Liver (tissue), 9 donors: ENCODE results near the gene OLIG2. TPM values are rescaled to one million over a fixed set of nuclear protein-coding genes. Genes with fewer than 3 reads are reported as not detected.

ENCODE experiments used
- DNase-seq: peaks from one replicate; pipeline ENCODE4 v3.0.0-alpha.2; 2017; ENCODE audit warnings: low spot score
- H3K27ac ChIP-seq, 2 donors: one replicate each; pipeline ENCODE4 v1.7.0; 2013; ENCODE audit warnings: inconsistent platforms in 2 of 2, low read length in 2 of 2, control low read depth in 1 of 2, low read depth in 1 of 2, mild to moderate bottlenecking in 1 of 2
- H3K27me3 ChIP-seq, 4 donors: one replicate each; pipeline versions ENCODE4 v1.6.1 to v1.7.0; 2013; ENCODE audit warnings: low read length in 3 of 4, inconsistent platforms in 1 of 4, mild to moderate bottlenecking in 1 of 4, moderate library complexity in 1 of 4; ENCODE audit not compliant: control insufficient read depth in 4 of 4, insufficient read depth in 4 of 4
- H3K36me3 ChIP-seq, 4 donors: one replicate each; pipeline versions ENCODE4 v1.6.1 to v1.7.0; 2013; ENCODE audit warnings: low read length in 3 of 4, mild to moderate bottlenecking in 3 of 4, low read depth in 1 of 4, moderate library complexity in 1 of 4; ENCODE audit not compliant: control insufficient read depth in 4 of 4, insufficient read depth in 3 of 4
- H3K4me1 ChIP-seq, 4 donors: one replicate each; pipeline versions ENCODE4 v1.6.1 to v1.7.0; 2013; ENCODE audit warnings: low read length in 3 of 4, mild to moderate bottlenecking in 3 of 4, moderate library complexity in 1 of 4; ENCODE audit not compliant: control insufficient read depth in 4 of 4, insufficient read depth in 4 of 4
- H3K4me3 ChIP-seq, 3 donors: one replicate each; pipeline versions ENCODE4 v1.6.1 to v1.7.0; 2013; ENCODE audit warnings: low read length in 3 of 3, control low read depth in 1 of 3, low read depth in 1 of 3, mild to moderate bottlenecking in 1 of 3
- H3K9ac ChIP-seq, 2 donors: one replicate each; pipeline ENCODE4 v1.7.0; 2013; ENCODE audit warnings: low read length in 2 of 2, mild to moderate bottlenecking in 2 of 2, moderate library complexity in 2 of 2, control low read depth in 1 of 2, low read depth in 1 of 2
- H3K9me3 ChIP-seq, 4 donors: one replicate each; pipeline versions ENCODE4 v1.6.1 to v1.7.0; 2013; ENCODE audit warnings: low read length in 3 of 4; ENCODE audit not compliant: control insufficient read depth in 4 of 4
- EGR1 ChIP-seq, 2 donors: IDR thresholded peaks; 2 replicates each; pipeline ENCODE4 v1.6.1; 2016 to 2018; ENCODE audit warnings: antibody characterized with exemption in 2 of 2, low read depth in 2 of 2
- FOXA1 ChIP-seq: IDR thresholded peaks from 2 replicates; pipeline ENCODE4 v1.6.1; 2016; ENCODE audit warnings: antibody characterized with exemption
- FOXA2 ChIP-seq: IDR thresholded peaks from 2 replicates; pipeline ENCODE4 v1.6.1; 2016; ENCODE audit warnings: antibody characterized with exemption
- GABPA ChIP-seq, 2 donors: IDR thresholded peaks in 1 of 2; conservative IDR thresholded peaks in 1 of 2; 2 replicates each; pipeline ENCODE4 v1.6.1; 2016; ENCODE audit warnings: antibody characterized with exemption in 2 of 2, mild to moderate bottlenecking in 1 of 2, moderate library complexity in 1 of 2
- HNF4A ChIP-seq, 2 donors: conservative IDR thresholded peaks; 2 replicates each; pipeline ENCODE4 v1.6.1; 2016; ENCODE audit warnings: antibody characterized with exemption in 2 of 2, mild to moderate bottlenecking in 2 of 2
- HNF4G ChIP-seq: IDR thresholded peaks from 2 replicates; pipeline ENCODE4 v1.6.1; 2016; ENCODE audit warnings: antibody characterized with exemption
- NR2F2 ChIP-seq: IDR thresholded peaks from 2 replicates; pipeline ENCODE4 v1.6.1; 2016; ENCODE audit warnings: antibody characterized with exemption
- RAD21 ChIP-seq, 2 donors: IDR thresholded peaks; 2 replicates each; pipeline ENCODE4 v1.6.1; 2016; ENCODE audit warnings: antibody characterized with exemption in 2 of 2, mild to moderate bottlenecking in 2 of 2
- RXRA ChIP-seq, 2 donors: IDR thresholded peaks; 2 replicates each; pipeline ENCODE4 v1.6.1; 2017 to 2018; ENCODE audit warnings: antibody characterized with exemption in 2 of 2, mild to moderate bottlenecking in 1 of 2
- TAF1 ChIP-seq: conservative IDR thresholded peaks from 2 replicates; pipeline ENCODE4 v1.6.1; 2016; ENCODE audit warnings: antibody characterized with exemption, mild to moderate bottlenecking
- WGBS: extraction: QIAGEN DNeasy Blood & Tissue Kit; methylation state at CpG from one replicate; pipeline ENCODE4 v1.1.7; 2013; 5-methylcytosine and 5-hydroxymethylcytosine counted together
- polyA plus RNA-seq, 2 donors: library from polyadenylated mRNA; stranded (reverse) in 1 of 2; unstranded in 1 of 2; fragments of 200-250 nt in 1 of 2; fragments of >200 nt in 1 of 2; fragmentation: Nextera tagmentation in 1 of 2; extraction: Ambion mirVana in 1 of 2; gene quantifications; one replicate each; pipeline versions ENCODE4 v1.2.1 to v1.2.3, GENCODE V29; 2013 to 2015
- total RNA-seq, 2 donors: library from RNA; depleted of rRNA; stranded (reverse); fragments of >200 nt; gene quantifications; one replicate each; pipeline ENCODE4 v1.2.3, GENCODE V29; 2014
- TF ChIP-seq, protein P1 (sequence below): IDR thresholded peaks from 2 replicates; pipeline ENCODE4 v1.6.1; 2016; ENCODE audit warnings: antibody characterized with exemption
- donor health status: healthy.
- donor health status: healthy.
- donor health status: healthy.
- donor health status: healthy.
- donor health status: healthy.

Gene OLIG2
- total and polyA plus RNA-seq, 4 donors, result not detected

DNA sequence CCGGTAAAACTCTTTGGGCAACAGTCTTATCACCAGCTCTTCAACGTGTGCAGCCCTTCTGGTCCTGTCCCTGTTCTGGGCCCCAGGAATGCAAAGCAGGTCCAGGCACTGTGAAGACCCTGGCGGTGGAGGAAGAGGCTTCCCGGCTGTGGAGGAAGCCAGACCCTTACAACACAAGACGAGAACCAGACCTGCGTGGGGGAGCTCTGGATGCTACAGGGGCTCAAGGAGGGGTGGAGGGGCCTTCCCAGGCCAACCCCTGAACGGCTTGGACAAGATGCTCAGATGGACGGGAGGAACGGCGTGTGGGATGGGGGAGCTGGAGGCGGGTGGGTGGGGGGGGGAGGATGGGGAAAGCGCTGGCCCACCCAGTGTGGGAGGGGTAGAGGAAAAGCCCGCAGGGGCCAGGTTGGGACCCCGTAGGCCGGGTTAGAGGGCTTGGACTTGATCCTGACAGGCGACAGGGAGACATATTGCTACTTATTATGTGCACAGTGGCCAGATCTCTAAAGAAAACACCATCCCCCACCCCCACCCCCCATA lies 5.1 kb upstream of the OLIG2 start:
- Histone ChIP-seq H3K36me3 (no peaks in the 10 kb centered on the region), H3K9ac (no peak overlapping the region), H3K4me1 (peaks cover 6 to 25% (median 16%) of the 10 kb centered on the region in 4 donors), H3K27ac (no peak overlapping the region), H3K4me3 (no peak overlapping the region), H3K27me3 (peaks cover 10 to 24% (median 16%) of the 10 kb centered on the region in 4 donors), H3K9me3 (peaks cover 0 to 2% (median 0%) of the 10 kb centered on the region in 4 donors)
- DNase-seq, result no peak
- TF ChIP-seq FOXA2, result no peak
- TF ChIP-seq, protein P1, sequence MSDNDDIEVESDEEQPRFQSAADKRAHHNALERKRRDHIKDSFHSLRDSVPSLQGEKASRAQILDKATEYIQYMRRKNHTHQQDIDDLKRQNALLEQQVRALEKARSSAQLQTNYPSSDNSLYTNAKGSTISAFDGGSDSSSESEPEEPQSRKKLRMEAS, result no peak
- WGBS, result 6% methylated on average over 16 of the region's 16 CpGs

DNA sequence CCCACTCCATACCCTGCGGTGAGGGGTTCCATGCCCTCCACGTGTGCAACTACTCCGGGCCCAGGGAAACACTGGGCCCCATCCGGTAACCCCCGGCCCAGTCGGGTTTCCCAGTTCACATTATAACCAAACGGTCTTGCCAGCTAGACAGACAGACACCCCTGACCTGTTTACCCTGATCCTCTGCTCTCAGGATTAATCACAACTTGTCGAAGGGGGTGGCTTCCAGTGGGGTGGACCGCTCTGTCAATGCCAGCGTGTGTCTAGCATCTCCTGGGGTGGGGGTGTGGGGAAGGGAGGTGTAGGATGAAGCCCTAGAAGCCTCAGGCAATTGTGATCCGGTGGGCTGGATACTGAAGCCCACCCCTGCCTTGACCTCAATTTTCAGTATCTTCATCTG lies 4.6 kb upstream of the OLIG2 start:
- H3K4me1 ChIP-seq, result peaks cover 6 to 25% (median 16%) of the 10 kb centered on the region in 4 donors
- TF ChIP-seq HNF4A (conservative IDR thresholded peaks at IDR 0.05), result no peak
- TF ChIP-seq FOXA2, result no peak
- TF ChIP-seq GABPA (IDR thresholded peaks at IDR 0.05 in 1 of 2, conservative IDR thresholded peaks at IDR 0.05 in 1 of 2), result no peak
- no peak for TF ChIP-seq RXRA (IDR thresholded peaks at IDR 0.05)
- no peak for TF ChIP-seq FOXA1
- WGBS, result 12% methylated on average over 11 of the region's 11 CpGs

DNA sequence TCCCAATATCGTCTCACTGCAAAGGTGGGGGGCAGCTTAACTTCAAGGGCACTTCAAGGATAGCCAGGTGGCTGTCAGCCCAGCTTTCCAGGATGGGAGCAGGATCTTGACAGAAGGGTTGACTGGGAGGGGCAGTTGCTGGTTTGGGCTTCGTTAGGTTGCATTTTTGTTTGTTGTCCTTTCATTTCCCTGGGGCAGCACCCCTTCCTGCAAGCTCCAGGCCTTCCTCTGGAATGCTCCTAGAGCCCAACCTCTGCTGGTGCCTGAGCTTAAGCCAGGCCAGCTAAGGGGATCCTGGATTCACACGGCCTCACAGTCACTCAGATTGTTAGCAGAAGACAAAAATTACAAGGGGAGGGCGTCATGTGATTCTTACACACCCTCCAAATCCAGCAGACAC lies 4.1 kb upstream of the OLIG2 start:
- 11% methylated on average over 4 of the region's 4 CpGs for WGBS
- H3K27ac ChIP-seq, result no peak overlapping the region
- no peak for DNase-seq
- no peak for TF ChIP-seq GABPA (IDR thresholded peaks at IDR 0.05 in 1 of 2, conservative IDR thresholded peaks at IDR 0.05 in 1 of 2)
- no peak overlapping the region for H3K4me3 ChIP-seq
- peaks cover 0 to 2% (median 0%) of the 10 kb centered on the region in 4 donors for H3K9me3 ChIP-seq
- peaks cover 13 to 24% (median 16%) of the 10 kb centered on the region in 4 donors for H3K27me3 ChIP-seq
- no peak overlapping the region for H3K9ac ChIP-seq
- peaks cover 6 to 25% (median 16%) of the 10 kb centered on the region in 4 donors for H3K4me1 ChIP-seq
- no peaks in the 10 kb centered on the region for H3K36me3 ChIP-seq

More for the DNA sequence above, 4.6 kb upstream of the OLIG2 start:
- Histone ChIP-seq H3K27me3 (peaks cover 13 to 24% (median 16%) of the 10 kb centered on the region in 4 donors), H3K27ac (no peak overlapping the region), H3K4me3 (no peak overlapping the region), H3K9me3 (peaks cover 0 to 2% (median 0%) of the 10 kb centered on the region in 4 donors), H3K36me3 (no peaks in the 10 kb centered on the region), H3K9ac (no peak overlapping the region)
- DNase-seq, result no peak

DNA sequence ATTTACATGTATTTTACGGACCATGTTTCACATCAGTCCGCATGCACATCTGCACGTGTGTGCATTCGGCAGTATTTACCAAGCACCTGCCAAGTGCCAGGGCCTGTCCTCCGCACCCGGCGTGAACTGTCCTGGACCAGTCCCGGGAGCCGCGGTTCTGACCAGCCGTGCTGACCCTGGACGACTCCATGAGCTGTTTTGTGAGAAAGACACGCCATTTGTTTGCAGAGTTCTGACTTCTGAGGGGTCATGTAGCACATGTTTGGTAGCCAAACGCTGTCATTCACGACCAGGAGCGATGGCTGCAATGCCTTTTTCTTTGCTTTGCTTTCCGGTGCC lies 3.3 kb upstream of the OLIG2 start:
- 7% methylated on average over 17 of the region's 17 CpGs for WGBS
- TF ChIP-seq RXRA (IDR thresholded peaks at IDR 0.05) (no peak), HNF4G (no peak), TAF1 (no peak), RAD21 (IDR thresholded peaks at IDR 0.05) (no peak), EGR1 (IDR thresholded peaks at IDR 0.05; ENCODE audit: low read depth in 2 of 2) (no peak), NR2F2 (no peak)

More for the DNA sequence above, 3.3 kb upstream of the OLIG2 start:
- Histone ChIP-seq H3K4me3 (no peak overlapping the region), H3K27ac (no peak overlapping the region), H3K9me3 (peaks cover 0 to 2% (median 0%) of the 10 kb centered on the region in 4 donors), H3K9ac (no peak overlapping the region), H3K36me3 (no peaks in the 10 kb centered on the region), H3K4me1 (peaks cover 9 to 31% (median 20%) of the 10 kb centered on the region in 4 donors), H3K27me3 (peaks cover 13 to 24% (median 16%) of the 10 kb centered on the region in 4 donors)
- no peak for DNase-seq
